ENCODE measurements around the gene FAM50B. TPM values are rescaled to one million over a fixed set of nuclear protein-coding genes. Genes with fewer than 3 reads are reported as not detected.

The FAM50B gene
- total RNA-seq, 3 donors from 2014 or later (not counting 1 experiment from before 2014, with no cell fraction given): 1.9 to 4.7 (median 1.9) TPM

DNA sequence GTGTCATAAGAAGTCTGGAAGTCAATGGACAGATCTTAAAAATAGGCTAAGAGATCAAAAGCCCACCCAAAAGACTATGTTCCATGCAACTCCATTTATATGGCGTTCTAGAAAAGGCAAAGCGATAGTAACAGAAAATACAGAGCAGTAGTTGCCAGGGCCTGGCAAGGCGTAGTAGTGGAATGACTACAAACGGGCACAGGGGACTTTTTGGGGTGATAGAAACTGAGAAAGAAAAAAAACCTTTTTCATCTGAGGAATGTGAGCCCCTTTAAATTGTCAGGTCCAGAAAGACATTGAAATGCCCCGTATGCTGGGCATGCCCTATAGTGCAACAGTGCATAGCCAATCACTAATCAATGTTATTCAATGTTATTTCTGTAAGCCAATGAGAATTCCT is 47.2 kb upstream of the FAM50B start:
- Histone ChIP-seq H3K4me3 (ENCODE audit: low read length) (no peak overlapping the region), H3K36me3 (ENCODE audit: control insufficient read depth, insufficient read depth, low read length) (no peaks in the 10 kb centered on the region), H3K4me1 (ENCODE audit: control insufficient read depth, insufficient read depth, low read length) (no peaks in the 10 kb centered on the region), H3K27me3 (ENCODE audit: control insufficient read depth, insufficient read depth, low read length) (no peaks in the 10 kb centered on the region), H3K27ac (ENCODE audit: low read length) (no peak overlapping the region), H3K9me3 (ENCODE audit: control insufficient read depth, insufficient read depth, low read length) (no peaks in the 10 kb centered on the region)
- ATAC-seq (no peak), DNase-seq (no peak)
- intact Hi-C loops (cut with micrococcal nuclease): no loop called here
- WGBS (ENCODE audit: insufficient coverage): 71% methylated on average over 4 of the region's 5 CpGs
- TF ChIP-seq, protein P1, sequence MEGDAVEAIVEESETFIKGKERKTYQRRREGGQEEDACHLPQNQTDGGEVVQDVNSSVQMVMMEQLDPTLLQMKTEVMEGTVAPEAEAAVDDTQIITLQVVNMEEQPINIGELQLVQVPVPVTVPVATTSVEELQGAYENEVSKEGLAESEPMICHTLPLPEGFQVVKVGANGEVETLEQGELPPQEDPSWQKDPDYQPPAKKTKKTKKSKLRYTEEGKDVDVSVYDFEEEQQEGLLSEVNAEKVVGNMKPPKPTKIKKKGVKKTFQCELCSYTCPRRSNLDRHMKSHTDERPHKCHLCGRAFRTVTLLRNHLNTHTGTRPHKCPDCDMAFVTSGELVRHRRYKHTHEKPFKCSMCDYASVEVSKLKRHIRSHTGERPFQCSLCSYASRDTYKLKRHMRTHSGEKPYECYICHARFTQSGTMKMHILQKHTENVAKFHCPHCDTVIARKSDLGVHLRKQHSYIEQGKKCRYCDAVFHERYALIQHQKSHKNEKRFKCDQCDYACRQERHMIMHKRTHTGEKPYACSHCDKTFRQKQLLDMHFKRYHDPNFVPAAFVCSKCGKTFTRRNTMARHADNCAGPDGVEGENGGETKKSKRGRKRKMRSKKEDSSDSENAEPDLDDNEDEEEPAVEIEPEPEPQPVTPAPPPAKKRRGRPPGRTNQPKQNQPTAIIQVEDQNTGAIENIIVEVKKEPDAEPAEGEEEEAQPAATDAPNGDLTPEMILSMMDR (IDR thresholded peaks at IDR 0.05): no peak
- Mint-ChIP-seq H3K4me3 (no peak overlapping the region), H3K9me3 (no peaks in the 10 kb centered on the region), H3K4me1 (no peaks in the 10 kb centered on the region), H3K27me3 (ENCODE audit: low read depth in 2 of 2) (peaks cover 0 to 2% of the 10 kb centered on the region in 2 donors), H3K27ac (no peak overlapping the region), H3K36me3 (no peaks in the 10 kb centered on the region)

DNA sequence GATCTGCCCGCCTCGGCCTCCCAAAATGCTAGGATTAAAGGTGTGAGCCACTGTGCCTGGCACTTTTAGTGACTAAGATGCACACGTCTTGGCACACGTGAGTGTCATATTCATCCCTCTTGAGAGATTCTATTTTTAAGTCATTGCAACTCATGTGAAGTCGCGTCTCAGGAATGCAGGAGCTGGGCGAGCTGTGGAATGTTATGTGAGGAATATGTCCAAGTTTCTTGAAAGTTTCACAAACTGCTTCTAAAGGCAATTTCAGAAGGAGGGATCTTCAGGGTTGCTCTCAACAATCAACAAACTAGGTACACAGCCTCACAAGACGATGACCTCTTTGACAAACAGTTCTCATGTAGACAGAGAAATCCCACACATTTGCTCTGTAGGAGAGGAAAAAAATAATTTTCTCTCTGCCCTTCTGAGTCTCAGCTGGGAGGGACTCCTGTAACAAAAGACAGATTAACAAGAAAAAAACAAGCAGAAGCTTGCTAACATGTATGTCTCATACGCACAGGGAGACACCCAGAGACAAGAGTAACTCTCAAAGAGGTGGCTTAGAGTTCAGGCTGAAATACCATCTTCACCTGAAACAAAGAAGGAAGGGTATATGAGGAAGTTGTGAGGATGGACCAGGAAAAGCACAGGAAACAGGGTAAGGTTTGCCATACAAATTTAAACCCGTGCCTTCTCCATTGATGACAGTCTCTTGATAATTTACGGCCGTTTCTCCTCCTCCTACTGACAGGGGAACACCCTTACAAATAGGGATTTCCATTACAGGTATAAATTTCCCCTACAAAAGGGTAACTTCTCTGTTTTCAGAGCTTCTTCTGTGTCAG is 45.3 kb upstream of the FAM50B start:
- H3K4me3 Mint-ChIP-seq: no peak overlapping the region
- no peaks in the 10 kb centered on the region for H3K9me3 Mint-ChIP-seq
- Histone ChIP-seq H3K27ac (ENCODE audit: low read length) (no peak overlapping the region), H3K4me3 (ENCODE audit: low read length) (no peak overlapping the region), H3K27me3 (ENCODE audit: control insufficient read depth, insufficient read depth, low read length) (no peaks in the 10 kb centered on the region), H3K4me1 (ENCODE audit: control insufficient read depth, insufficient read depth, low read length) (no peaks in the 10 kb centered on the region), H3K36me3 (ENCODE audit: control insufficient read depth, insufficient read depth, low read length) (no peaks in the 10 kb centered on the region), H3K9me3 (ENCODE audit: control insufficient read depth, insufficient read depth, low read length) (no peaks in the 10 kb centered on the region)
- intact Hi-C loops (cut with micrococcal nuclease): no loop called here
- 77% methylated on average over 11 of the region's 12 CpGs for WGBS (ENCODE audit: insufficient coverage)
- DNase-seq (no peak), ATAC-seq (no peak)
- H3K27ac Mint-ChIP-seq: no peak overlapping the region
- peaks cover 2 to 7% of the 10 kb centered on the region in 2 donors for H3K27me3 Mint-ChIP-seq (ENCODE audit: low read depth in 2 of 2)
- H3K4me1 Mint-ChIP-seq: no peaks in the 10 kb centered on the region
- TF ChIP-seq, protein P1 (IDR thresholded peaks at IDR 0.05): no peak
- H3K36me3 Mint-ChIP-seq: no peaks in the 10 kb centered on the region

DNA sequence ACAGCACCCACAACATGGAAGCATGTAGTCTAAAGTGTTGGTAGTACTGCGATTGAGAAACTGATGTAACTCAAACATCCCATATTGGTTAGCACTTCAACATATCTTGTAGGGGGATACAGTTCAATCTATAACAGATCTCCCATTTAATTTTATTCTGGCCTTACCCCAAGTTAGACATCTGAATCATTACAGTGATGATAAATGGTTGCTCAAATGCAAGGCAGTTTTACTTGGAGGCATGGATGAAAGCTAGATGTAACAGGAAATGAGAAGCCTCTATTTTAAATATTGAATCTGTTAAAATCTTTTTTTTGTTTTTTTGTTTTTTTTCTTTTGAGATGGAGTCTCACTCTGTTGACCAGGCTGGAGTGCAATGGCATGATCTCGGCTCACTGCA is 44.2 kb upstream of the FAM50B start:
- H3K27ac ChIP-seq (ENCODE audit: low read length): no peak overlapping the region
- Mint-ChIP-seq H3K27ac (no peak overlapping the region), H3K36me3 (no peaks in the 10 kb centered on the region), H3K4me3 (no peak overlapping the region), H3K4me1 (no peaks in the 10 kb centered on the region), H3K27me3 (ENCODE audit: low read depth in 2 of 2) (peaks cover 0 to 7% of the 10 kb centered on the region in 2 donors), H3K9me3 (no peaks in the 10 kb centered on the region)
- intact Hi-C loops (cut with micrococcal nuclease): no loop called here
- no peaks in the 10 kb centered on the region for H3K9me3 ChIP-seq (ENCODE audit: control insufficient read depth, insufficient read depth, low read length)
- DNase-seq (no peak), ATAC-seq (no peak)
- no peaks in the 10 kb centered on the region for H3K4me1 ChIP-seq (ENCODE audit: control insufficient read depth, insufficient read depth, low read length)
- H3K27me3 ChIP-seq (ENCODE audit: control insufficient read depth, insufficient read depth, low read length): no peaks in the 10 kb centered on the region
- TF ChIP-seq, protein P1 (IDR thresholded peaks at IDR 0.05): no peak
- H3K36me3 ChIP-seq (ENCODE audit: control insufficient read depth, insufficient read depth, low read length): no peaks in the 10 kb centered on the region
- H3K4me3 ChIP-seq (ENCODE audit: low read length): no peak overlapping the region
- WGBS (ENCODE audit: insufficient coverage): 92% methylated on average over 1 of the region's 2 CpGs

Measured in natural killer cell (primary cell).